PC-9 (cell line): Measurements from ENCODE around the gene ETNK2. TPM values are rescaled to one million over a fixed set of nuclear protein-coding genes. Genes with fewer than 3 reads are reported as not detected.

ENCODE experiments used
- BruUV-seq: library from RNA; stranded (reverse); fragments of 400-500 nt; replicated peaks from 2 replicates; lab custom pipeline; 2021; lab: Mats Ljungman, UMichigan
- CTCF ChIA-PET: fragments of 300-600 bp; sonication (Branson Sonifier 250); formaldehyde crosslinking; loops from one replicate; lab custom pipeline; 2022; ENCODE audit warnings: antibody characterized with exemption; lab: Charles Lee
- POLR2A ChIA-PET: fragments of 300-600 bp; sonication (Branson Sonifier 250); formaldehyde crosslinking; loops from one replicate; lab custom pipeline; 2022; ENCODE audit warnings: antibody characterized with exemption; ENCODE audit not compliant: unreplicated experiment; lab: Charles Lee
- DNase-seq, 2 experiments: peaks; one replicate each; pipeline versions ENCODE4 v3.0.0 to v3.0.0-alpha.2; 2015 to 2022; ENCODE audit warnings: mixed read lengths in 1 of 2
- H2AFZ ChIP-seq: fragments of 200-600 bp; sonication (generic); 2 replicates; pipeline ENCODE4 v1.8.1; 2017; ENCODE audit warnings: antibody characterized with exemption
- H3F3A ChIP-seq: fragments of 200-600 bp; sonication (generic); 2 replicates; pipeline ENCODE4 v1.8.1; 2017; ENCODE audit warnings: antibody characterized with exemption, mild to moderate bottlenecking, low read depth; ENCODE audit not compliant: insufficient read depth
- H3K27ac ChIP-seq: fragments of 200-600 bp; sonication (generic); 2 replicates; pipeline ENCODE4 v1.6.1; 2016; ENCODE audit warnings: mixed run types
- H3K27me3 ChIP-seq: fragments of 200-600 bp; sonication (generic); 2 replicates; pipeline ENCODE4 v1.6.1; 2016; ENCODE audit warnings: low read depth, mixed run types; ENCODE audit not compliant: insufficient read depth
- H3K36me3 ChIP-seq: fragments of 200-600 bp; sonication (generic); 2 replicates; pipeline ENCODE4 v1.6.1; 2016; ENCODE audit warnings: low read depth, mixed run types
- H3K4me1 ChIP-seq: fragments of 200-600 bp; sonication (generic); replicated peaks from 2 replicates; pipeline ENCODE4 v1.6.1; 2016; ENCODE audit warnings: mixed run types; ENCODE audit not compliant: insufficient read depth
- H3K4me2 ChIP-seq: fragments of 200-600 bp; sonication (generic); 2 replicates; pipeline ENCODE4 v1.6.1; 2017; ENCODE audit warnings: mixed run types
- H3K4me3 ChIP-seq: fragments of 200-600 bp; sonication (generic); 2 replicates; pipeline ENCODE4 v1.6.1; 2016; ENCODE audit warnings: mixed run types
- H3K79me2 ChIP-seq: fragments of 200-600 bp; sonication (generic); 2 replicates; pipeline ENCODE4 v1.6.1; 2017; ENCODE audit warnings: low read depth, mixed run types
- H3K9me2 ChIP-seq: fragments of 200-600 bp; sonication (generic); 2 replicates; pipeline ENCODE4 v1.8.1; 2017; ENCODE audit warnings: mild to moderate bottlenecking; ENCODE audit not compliant: insufficient read depth
- H3K9me3 ChIP-seq: fragments of 200-600 bp; sonication (generic); 2 replicates; pipeline ENCODE4 v1.8.1; 2016; ENCODE audit warnings: low read depth; ENCODE audit not compliant: insufficient read depth
- H4K20me1 ChIP-seq: fragments of 200-600 bp; sonication (generic); 2 replicates; pipeline ENCODE4 v1.8.1; 2017; ENCODE audit not compliant: insufficient read depth
- CTCF ChIP-seq: fragments of 200-600 bp; sonication (generic); conservative IDR thresholded peaks from 2 replicates; pipeline ENCODE4 v1.6.1; 2017; ENCODE audit warnings: mixed run types, antibody characterized with exemption, mild to moderate bottlenecking, moderate library complexity
- EZH2 ChIP-seq: fragments of 200-600 bp; sonication (generic); IDR thresholded peaks from 2 replicates; pipeline ENCODE4 v1.8.0; 2017; ENCODE audit warnings: antibody characterized with exemption, low read depth
- intact Hi-C: fragments of 100-400 bp; cut with micrococcal nuclease; formaldehyde crosslinking; loops from one replicate; pipeline ENCODE4 v1.10.0; 2022; ENCODE audit not compliant: unreplicated experiment
- total RNA-seq: library from RNA; stranded (reverse); gene quantifications from 2 replicates; pipeline ENCODE4 v1.2.3, GENCODE V29; 2021

Gene ETNK2
- total RNA-seq, 1 experiment from 2014 or later = 16.3 TPM

GRCh38 chr1:204083491-204083890, 68.4 kb downstream of the ETNK2 start:
- Histone ChIP-seq H3K4me2 (peak overlapping the region; percentile 77), H2AFZ (no peak overlapping the region), H3K79me2 (peaks cover 100% of the 10 kb centered on the region), H4K20me1 (peaks cover 29% of the 10 kb centered on the region), H3K4me1 (peaks cover 64% of the 10 kb centered on the region), H3K36me3 (peaks cover 5% of the 10 kb centered on the region; the same call in 1 of the 2 replicates), H3K4me3 (no peak overlapping the region), H3K27me3 (no peaks in the 10 kb centered on the region), H3F3A (peaks cover 46% of the 10 kb centered on the region), H3K27ac (peak overlapping the region; percentile 65), H3K9me3 (no peaks in the 10 kb centered on the region), H3K9me2 (no peaks in the 10 kb centered on the region)
- CTCF ChIA-PET = no interaction called here
- DNase-seq = no peak
- intact Hi-C loops = no loop called here
- POLR2A ChIA-PET = no interaction called here
- TF ChIP-seq EZH2 = no peak
- no peak for TF ChIP-seq CTCF
- BruUV-seq = no TSS peak

GRCh38 chr1:204081791-204082513, 69.9 kb downstream of the ETNK2 start:
- peaks cover 80% of the 10 kb centered on the region for H3K4me1 ChIP-seq
- H3K9me2 ChIP-seq = no peaks in the 10 kb centered on the region
- peaks cover 25% of the 10 kb centered on the region for H4K20me1 ChIP-seq
- no TSS peak for BruUV-seq
- H3F3A ChIP-seq = peaks cover 58% of the 10 kb centered on the region
- peak overlapping the region; percentile 65; the same call in 1 of the 2 replicates for H3K27ac ChIP-seq
- H3K4me2 ChIP-seq = peak overlapping the region; percentile 77; the same call in 1 of the 2 replicates
- ChIA-PET CTCF (no interaction called here), POLR2A (no interaction called here)
- no peak overlapping the region for H2AFZ ChIP-seq
- no peak overlapping the region for H3K4me3 ChIP-seq
- DNase-seq = no peak
- no peak for TF ChIP-seq CTCF
- TF ChIP-seq EZH2 = no peak
- H3K9me3 ChIP-seq = no peaks in the 10 kb centered on the region
- no peaks in the 10 kb centered on the region for H3K27me3 ChIP-seq
- H3K36me3 ChIP-seq = no peaks in the 10 kb centered on the region
- intact Hi-C loops = loop anchor here (2.0 kb wide), 1 partner anchor 211 kb away; no protein-coding TSS in a partner anchor
- peaks cover 100% of the 10 kb centered on the region for H3K79me2 ChIP-seq

- no peak overlapping the region for H2AFZ ChIP-seq
- H3K27ac ChIP-seq = peak overlapping the region; percentile 27
- peak overlapping the region; percentile 77 for H3K4me2 ChIP-seq
- TF ChIP-seq CTCF (no peak), EZH2 (no peak)
- no peak overlapping the region for H3K4me3 ChIP-seq
- H3K27me3 ChIP-seq = no peaks in the 10 kb centered on the region
- no peak for DNase-seq
- ChIA-PET POLR2A (no interaction called here), CTCF (interaction anchor here (1.0 kb wide), 1 partner anchor 210 kb away, joined by 3 read pairs; no protein-coding TSS in a partner anchor)
- no TSS peak for BruUV-seq
- no peaks in the 10 kb centered on the region for H3K9me3 ChIP-seq
- H3K9me2 ChIP-seq = no peaks in the 10 kb centered on the region
- intact Hi-C loops = loop anchor here (2.0 kb wide), 1 partner anchor 210 kb away; no protein-coding TSS in a partner anchor
- peaks cover 29% of the 10 kb centered on the region for H4K20me1 ChIP-seq
- H3K36me3 ChIP-seq = no peaks in the 10 kb centered on the region
- H3F3A ChIP-seq = peaks cover 58% of the 10 kb centered on the region
- H3K4me1 ChIP-seq = peaks cover 86% of the 10 kb centered on the region
- H3K79me2 ChIP-seq = peaks cover 100% of the 10 kb centered on the region
These were observed 70.6 kb downstream of the ETNK2 start for GRCh38 chr1:204081164-204081790.

Other genes starting within 250 kb of the ETNK2 start
- 89.9 and 102 TPM in 2 replicates for gene SOX13, start 78.9 kb downstream of the ETNK2 start, total RNA-seq
- gene REN, start 14.3 kb upstream of the ETNK2 start, total RNA-seq = 0.81 TPM in 1 of 2 replicates, not detected in the other
- gene KISS1, start 44.4 kb upstream of the ETNK2 start, total RNA-seq = 4.0 and 5.2 TPM in 2 replicates
- gene GOLT1A, start 61.9 kb upstream of the ETNK2 start, total RNA-seq = 18.7 and 22.8 TPM in 2 replicates
- gene PLEKHA6, start 207.9 kb upstream of the ETNK2 start, total RNA-seq = 52.0 and 53.1 TPM in 2 replicates